NCI-H345 (cell line): ENCODE data around the gene CLIC1.

Experiments used
- DNase-seq: peaks from one replicate; lab custom pipeline; 2025; lab: John Stamatoyannopoulos, UW

CLIC1 gene

DNA sequence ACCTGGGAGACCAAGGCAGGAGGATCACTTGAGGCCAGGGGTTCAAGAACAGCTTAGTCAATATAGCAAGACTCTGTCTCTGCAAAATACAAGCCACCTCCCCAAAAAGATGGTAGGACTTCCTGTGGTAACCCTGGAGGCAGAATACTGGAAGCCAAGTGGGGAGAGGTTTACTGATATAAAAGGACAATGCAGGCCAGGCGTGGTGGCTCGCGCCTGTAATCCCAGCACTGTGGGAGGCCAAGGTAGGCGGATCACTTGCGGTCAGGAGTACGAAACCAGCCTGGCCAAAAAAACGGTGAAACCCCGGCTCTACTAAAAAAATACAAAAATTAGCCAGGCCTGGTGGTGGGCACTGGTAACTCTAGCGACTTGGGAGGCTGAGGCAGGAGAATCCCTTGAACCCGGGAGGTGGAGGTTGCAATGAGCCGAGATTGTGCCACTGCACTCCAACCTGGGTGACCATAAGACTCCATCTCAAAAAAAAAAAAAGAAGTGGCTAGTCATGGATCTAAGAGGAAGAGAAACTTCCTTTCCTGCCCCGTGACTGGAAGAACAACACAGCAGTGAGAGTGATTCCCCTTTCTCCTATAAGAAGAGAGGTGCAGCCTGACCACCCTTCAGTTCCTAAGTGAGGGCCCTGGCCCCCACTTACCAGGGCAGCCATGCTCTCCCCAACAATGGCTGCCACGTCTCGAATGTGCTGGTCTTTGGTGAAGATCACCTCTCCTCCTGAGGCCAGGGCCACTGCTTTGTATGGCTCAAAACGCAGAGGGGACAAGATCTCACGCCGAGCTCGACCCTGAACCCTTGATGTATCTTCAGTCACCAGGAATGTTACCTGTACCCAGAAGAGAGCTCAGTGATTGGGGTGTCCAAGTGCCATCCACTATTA is 32.3 kb upstream of the CLIC1 start:
- DNase-seq, result no peak

DNA sequence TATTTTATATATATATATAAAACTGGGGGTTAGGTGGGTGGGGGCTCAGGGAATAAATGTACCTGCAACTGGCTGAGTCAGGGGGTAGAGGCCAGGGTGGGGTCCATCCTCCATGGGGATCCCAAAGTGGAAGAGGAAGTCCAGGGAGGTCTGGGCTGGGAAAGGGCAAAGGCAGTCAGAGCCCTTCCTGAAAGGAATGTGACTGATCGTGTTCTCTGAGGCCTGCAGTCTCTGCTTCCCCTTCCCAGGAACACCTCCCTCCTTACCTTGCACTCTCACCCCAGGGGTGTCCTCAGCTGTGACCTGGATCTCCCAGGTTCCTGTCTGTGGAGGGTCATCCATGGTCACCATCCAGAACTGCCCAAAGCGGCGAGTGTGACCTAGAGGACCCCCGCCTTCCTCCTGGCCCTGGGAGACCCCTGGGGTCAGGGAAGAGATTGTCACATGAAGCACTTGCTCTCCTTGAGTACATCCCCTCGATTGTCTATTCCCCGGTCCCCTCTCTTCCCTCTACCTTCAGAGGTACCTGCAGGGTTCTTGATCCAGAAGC is 30.8 kb upstream of the CLIC1 start:
- no peak for DNase-seq

DNA sequence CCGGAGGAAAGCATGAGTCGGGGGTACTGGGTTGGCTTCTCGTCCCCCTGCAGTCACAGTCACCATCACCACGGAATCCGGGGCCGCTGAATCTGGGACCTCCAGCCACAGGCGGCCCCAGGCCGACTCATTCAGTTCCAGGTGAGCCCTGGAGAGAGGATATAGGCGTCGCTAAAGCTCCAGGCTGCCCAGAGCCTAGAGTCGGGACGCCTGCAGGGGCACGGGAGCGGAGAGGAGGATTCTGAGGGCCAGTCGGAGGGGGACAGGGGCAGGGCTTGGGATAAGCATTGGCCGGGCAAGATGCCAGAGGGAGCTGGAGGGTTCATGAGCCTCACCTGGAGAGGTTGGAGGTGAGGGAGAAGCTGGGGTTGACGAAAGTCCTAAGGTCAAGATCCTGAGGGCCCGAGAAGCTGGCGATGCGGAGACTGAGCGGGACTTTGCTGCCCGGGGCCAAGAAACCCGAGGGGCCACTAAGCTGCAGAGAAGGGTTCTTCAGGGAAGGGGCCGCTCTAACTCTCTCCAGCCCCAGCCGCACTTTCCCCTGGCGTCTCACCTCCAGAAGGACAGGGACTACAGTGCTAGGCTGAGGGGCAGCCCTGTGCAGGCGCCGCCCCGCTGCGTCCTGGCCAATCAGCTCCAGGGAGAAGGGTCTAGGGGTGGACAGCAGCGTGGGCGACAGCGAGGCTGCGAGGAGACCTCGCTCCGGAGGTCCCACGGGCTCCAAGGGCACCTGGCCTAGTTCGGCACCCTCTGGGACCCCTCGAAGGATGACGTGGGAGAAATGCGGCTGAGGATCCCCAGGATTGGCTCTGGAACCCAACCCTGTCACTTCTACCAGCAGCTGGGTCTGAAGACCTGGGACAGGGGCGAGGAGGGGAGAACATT is 29.8 kb upstream of the CLIC1 start:
- no peak for DNase-seq

DNA sequence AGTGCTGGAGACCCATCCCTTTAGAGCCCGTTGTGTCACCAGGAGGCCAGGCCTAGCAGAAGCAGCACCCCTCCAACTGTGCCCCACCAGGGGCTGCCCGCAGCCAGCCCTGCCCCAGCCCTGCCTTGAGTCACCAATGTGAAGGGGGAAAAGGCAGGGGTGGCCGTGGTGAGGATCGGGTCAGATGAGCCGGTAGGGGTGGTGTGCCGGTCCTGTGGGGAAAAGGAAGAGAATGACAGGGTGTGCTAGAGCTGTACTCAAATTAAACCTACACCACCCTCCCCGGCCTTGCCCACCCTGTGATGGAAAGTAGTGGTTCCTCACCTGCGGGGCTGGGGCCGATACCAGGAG is 29.2 kb upstream of the CLIC1 start:
- no peak for DNase-seq

DNA sequence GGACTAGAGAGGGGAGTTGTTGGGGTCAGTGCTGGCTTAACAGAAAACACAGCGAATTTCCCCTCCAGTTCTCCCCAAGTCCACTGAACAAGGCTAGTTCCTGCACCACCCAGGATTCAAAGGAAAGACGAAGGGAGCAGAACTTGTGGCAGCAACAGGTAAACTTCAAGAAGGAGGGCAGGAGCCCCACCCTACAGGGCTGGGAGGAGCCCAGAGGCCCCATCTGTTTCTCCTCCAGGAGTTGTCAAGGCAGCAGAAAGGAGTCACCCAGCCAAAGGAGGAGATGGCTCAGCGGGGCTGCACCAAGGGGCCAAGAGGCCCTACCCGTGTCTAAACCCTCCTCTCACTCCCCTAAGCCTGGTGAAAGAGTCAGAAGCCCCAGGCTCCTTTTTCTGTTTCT is 27.9 kb upstream of the CLIC1 start:
- no peak for DNase-seq

DNA sequence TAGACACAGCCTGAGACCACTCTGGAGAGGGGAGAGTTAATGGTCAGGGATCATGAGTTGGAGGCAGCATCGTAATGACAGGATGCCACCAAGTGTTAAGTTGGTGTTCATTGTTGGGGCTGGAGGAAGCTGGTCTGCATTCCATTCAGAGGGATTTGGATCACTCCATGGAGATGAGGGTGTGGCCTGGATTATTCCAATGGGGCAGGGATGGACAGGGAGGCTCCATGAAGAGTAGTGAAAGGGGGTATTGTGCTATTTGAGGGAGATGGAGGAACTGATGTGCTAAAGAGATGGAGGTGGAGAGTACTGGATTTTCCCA is 27.2 kb upstream of the CLIC1 start:
- DNase-seq, result no peak

DNA sequence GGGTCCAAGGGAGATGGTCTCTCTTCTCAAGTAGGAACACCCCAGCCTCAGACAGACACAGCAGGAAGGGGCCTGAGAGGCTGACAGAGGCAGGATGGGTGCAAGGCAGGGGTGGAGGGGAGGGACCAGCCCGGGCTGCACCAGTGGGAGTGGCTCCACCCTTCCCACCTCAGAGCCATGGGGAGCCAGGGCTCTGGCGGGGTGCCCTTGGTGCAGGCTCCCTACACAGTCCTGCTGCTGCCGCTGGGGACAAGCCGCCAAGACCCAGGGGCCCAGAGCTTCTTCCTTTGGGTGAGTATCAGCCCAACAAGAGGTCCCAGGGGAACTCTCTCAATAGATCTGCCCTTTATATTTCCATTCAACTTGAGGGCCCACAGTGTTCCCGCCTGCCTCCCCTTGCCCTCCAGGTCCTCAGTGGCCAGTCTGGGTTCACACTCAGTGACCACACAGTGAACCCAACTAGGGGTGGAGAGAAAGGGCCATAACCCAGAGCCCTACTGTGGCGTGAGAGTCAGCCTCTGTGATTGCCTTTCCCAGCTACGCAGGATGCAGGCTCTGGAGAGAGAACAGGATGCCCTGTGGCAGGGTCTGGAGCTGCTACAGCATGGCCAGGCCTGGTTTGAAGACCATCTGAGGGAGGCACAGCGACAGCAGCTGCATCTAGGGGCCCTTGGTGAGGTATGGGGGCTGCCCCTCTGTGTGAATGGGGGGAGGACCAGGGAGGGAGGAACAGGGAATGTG is 26.7 kb upstream of the CLIC1 start:
- DNase-seq, result no peak

DNA sequence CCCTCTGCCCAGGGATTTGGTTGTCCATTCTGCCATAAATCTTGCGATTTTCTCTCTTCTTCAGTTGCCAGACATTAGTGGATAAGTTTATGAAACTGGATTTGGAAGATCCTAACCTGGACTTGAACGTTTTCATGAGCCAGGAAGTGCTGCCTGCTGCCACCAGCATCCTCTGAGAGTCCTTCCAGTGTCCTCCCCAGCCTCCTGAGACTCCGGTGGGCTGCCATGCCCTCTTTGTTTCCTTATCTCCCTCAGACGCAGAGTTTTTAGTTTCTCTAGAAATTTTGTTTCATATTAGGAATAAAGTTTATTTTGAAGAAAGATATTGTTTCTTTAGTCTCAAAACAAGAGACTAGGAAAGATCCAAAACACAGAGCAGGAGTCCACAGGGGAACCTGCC is 26.0 kb upstream of the CLIC1 start, which contains the start of gene SAPCD1:
Gene SAPCD1 (plus strand): TSS at position 301 of the 400 bp plus-strand sequence. CDS start 399 bp downstream, outside the sequence.
- no peak for DNase-seq

DNA sequence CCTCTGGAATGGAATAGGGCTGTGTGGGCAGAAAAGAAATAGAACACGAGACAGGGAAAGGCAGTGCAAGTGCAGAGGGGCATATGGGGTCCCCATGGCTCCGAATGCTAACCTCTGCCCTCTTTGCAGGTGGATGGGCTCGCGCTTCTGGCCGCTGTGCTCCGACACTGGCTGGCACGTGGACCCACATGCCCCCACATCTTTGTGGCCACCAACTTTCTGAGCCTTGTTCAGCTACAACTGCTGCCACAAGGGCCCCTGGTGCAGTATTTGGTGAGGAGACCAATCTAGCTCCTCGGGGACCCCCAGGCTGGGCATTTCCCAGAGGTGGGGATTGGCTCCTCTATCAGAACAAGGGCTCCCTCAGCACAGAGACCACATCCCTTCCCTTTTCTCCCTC is 25.0 kb upstream of the CLIC1 start:
- no peak for DNase-seq

DNA sequence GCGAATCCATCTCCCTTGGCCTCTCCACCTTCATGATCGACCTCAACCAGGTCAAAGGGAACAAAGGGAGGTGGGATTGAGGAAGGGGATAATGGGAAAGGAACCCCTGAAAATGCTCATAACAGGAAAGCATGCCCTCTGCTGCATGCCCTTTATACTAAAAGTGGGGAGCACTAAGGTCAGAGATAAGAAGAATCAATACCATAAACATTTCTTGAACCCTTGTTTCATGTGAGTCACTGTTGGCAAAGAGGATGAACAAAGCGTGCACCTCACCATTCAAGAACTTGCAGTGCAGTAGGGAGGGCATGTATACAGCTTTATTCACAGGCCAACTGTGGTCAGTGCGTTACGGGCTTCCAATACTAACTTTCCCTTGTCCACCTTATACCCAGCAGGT is 24.5 kb upstream of the CLIC1 start:
- DNase-seq, result no peak

DNA sequence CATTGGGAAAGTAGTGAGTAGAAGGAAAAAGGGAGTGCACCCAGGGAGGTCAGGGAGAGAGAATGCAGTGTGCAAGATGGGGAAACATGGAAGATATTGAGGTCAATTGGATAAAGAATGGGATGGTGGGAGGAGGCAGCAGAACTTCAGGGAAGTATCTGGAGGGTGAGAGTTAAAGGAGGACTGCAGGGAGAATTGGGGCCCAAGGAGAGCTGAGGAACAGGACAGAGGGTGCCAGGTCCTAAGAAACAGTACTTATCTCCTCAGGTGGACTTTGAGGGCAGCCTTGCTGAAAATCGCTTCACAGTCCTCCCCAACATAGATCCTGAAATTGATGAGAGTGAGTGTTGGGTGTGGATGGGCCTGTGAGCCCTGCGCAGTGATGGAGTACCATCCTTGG is 22.0 kb upstream of the CLIC1 start:
- no peak for DNase-seq

DNA sequence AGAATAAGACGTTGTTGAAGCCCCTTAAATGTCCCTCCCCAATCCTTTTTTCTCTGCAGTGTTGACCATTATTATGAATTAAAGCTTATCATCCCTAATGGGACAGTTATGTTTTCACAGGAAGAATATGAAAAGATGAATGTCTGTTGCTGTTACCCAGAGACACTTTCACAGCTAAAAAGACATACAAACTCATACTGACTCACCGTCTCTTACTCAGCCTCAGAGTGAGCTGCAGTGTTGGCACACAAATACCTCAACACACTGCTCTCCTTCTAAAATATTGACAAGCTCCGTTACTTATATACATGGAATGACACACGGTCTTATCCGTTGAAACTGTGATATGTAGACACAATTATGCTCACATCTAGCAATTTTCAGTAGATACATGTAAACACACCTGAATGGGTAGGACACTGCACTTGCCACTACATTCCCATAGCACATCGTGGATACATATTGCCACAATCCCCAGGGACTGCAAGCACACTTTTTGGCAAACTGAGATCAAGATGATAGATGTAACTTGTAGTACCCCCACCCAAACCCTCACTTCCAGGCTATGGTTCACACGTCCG is 16.5 kb upstream of the CLIC1 start:
- DNase-seq, result no peak

DNA sequence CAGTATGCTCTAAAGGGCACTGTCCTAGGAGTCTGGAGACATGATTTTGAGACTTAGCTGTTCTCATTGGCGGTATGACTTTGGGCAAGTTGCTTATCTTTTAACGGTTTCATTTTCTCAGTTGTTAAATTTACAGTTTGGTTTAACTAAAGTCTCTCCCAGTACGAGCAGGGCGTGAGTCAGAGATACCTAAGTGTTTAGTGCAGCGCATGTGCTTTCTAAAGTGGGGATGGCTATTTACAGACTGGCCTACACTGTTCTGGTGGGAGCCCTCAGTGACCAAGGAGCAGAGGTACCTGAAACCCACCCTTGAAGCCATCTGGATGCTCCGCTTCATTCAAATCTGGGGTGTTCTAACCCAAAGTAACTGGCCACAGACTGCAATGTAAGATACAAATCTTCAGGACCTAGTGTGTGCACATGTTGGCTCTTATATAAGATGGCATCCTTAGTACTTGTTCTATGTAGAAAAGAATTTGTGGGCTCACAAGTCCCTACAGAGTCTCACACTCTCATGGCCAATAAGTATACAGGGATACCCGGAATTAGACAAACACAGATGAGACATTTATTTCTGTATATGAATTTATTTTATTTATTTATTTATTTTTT is 14.2 kb upstream of the CLIC1 start:
- DNase-seq, result no peak

DNA sequence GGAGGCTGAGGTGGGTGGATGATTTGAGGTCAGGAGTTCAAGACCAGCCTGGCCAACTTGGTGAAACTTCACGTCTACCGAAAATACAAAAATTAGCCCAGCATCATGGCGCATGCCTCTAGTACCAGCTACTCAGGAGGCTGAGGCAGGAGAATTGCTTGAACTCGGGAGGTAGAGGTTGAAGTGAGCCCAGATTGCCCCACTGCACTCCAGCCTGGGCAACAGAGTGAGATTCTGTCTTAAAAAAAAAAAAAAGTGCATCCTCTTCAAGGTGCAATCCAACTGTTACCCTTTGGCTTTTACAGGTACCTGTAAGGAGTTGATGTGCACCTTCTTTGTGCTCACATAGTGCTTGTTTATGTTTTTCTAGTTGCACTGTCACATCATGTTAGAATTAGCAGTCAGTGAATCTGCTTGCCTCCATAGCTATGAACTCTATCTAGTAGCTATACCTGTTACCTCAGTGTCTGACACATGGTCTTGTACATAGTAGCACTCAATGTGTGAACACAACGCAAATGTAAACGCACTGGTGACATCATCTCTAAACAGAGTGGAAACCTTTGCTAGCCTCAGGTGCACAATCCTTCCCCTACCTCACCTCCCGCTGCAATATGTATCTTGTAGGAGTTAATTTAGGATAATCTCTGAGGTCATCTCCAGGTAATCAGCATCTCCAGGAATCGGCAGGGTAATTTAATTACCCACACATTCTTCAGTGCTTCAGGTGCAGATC is 13.1 kb upstream of the CLIC1 start:
- no peak for DNase-seq

DNA sequence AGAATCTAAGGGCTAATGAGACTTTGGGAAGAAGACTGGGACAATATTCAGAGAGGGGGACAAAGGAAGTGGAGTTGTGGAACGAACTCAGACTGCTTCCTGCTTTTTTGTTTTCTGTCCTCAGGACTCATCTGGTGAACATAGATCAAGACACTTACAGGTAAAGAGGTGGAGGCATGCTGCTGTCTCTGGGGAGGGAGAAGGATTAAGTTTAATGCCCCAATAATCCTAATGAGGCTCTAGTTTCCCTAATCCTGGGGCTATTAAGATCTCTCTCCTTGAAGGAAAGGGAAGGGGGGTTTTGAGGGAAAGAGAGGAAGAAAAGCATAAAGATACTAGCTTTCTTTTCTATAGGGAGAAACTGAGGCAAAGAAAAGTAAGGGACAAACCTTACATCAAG is 8.1 kb upstream of the CLIC1 start:
- no peak for DNase-seq

DNA sequence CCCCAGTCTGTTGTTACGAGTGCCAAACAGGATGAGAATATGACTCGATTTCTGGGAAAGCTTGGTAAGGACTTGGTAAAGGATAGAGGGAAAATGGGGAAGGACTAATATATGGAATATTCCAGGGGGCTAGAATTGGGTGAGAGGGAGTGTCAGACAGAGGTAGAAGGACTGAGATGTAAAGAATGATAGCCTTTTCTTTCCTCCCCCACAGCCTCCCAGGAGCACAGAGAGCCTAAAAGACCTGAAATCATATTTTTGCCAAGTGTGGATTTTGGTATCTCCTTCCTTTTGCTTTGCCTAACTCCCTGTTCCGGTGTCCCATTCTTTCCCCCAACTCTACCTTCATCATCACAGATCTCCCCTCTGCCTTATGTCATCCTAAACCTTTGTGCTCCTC is 6.6 kb upstream of the CLIC1 start:
- DNase-seq, result no peak

DNA sequence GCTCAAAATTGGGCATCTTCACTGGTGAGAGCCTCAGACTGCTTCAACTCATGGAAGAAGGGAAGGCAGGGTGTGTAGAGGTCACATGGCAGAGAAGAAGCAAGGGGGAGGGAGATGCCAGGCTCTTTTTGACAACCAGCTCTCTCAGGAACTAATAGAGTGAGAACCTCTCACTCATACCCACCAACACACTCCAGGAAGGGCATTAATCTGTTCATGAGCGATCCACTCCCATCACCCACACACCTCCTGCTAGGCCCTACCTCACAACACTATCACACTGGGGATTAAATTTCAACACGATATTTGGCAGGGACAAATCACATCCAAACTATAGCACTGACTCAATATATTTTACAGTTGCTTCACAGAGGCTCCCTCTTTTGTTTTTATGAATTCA is 5.5 kb upstream of the CLIC1 start:
- DNase-seq, result no peak

DNA sequence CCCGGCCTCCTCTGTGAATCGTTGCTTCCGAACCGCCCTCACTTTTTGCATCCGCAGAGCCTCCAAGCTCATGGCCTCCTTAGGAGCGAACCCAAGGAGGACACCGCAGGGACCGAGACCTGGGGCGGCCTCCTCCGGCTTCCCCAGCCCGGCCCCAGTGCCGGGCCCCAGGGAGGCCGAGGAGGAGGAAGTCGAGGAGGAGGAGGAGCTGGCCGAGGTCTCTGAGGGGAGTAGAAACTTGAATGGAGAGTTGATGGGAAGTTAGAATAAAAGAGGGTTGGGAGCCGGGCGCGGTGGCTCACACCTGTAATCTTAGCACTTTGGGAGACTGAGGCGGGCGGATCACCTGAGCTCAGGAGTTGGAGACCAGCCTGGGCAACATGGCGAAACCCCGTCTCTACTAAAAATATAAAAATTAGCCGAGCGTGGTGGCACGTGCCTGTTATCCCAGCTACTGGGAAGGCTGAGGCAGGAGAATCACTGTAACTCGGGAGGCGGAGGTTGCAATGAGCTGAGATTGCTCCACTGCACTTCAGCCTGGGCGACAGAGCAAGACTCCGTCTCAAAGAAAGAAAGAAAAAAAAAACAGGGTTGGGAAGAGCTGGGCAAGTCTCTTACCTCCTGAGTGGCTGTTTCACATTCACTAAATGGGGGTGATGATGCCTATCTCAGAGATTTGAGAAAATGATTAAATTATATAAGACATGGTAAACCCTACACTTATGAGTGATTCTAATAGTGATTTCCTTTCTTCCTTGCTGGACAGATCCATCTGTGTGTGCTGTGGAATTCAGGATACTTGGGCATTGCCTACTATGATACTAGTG is 4.3 kb upstream of the CLIC1 start:
- DNase-seq, result no peak

DNA sequence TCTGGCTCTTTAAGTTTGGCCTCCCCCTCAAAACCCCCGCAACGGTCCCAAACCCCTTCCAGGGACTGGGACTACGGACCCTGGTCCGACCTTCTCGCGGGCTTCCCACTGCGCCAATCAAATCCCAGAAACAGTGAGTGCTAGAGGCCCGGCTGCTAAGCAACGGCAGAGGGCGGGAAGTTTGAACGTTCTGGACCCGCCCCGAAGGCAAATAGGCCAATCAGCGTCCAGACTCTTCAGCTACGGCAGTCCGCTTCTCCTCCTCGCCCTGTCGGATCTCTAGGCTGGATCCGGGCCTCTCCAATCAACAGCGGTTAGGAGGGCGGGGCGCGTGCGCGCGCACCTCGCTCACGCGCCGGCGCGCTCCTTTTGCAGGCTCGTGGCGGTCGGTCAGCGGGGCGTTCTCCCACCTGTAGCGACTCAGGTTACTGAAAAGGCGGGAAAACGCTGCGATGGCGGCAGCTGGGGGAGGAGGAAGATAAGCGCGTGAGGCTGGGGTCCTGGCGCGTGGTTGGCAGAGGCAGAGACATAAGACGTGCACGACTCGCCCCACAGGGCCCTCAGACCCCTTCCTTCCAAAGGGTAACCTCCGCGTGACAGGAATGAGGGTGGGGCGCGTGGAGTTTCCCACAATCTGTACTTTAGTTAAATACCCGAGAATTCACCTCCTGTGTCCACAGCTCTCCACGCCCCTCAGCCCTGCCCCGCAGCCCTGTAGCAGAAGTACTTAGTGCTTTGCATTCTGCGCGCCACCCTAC is 3.5 kb upstream of the CLIC1 start, which contains the start of gene MSH5:
Gene MSH5 (plus strand): TSS at position 367 of the 758 bp plus-strand sequence. CDS start 462 bp downstream, outside the sequence.
- peak; percentile 99 for DNase-seq
